Embryonic facial prominence (tissue), 1 donor: Measurements from ENCODE around the gene C1orf216.
A peak's percentile ranks its signal among the peaks of the same experiment; 100 is the strongest.
"Not testable (repeated sequence)": the region's sequence is repeated elsewhere in the genome, so short reads cannot be mapped to it uniquely, and the experiment has no call there.

Experiments used
- DNase-seq: peaks from one replicate; pipeline ENCODE4 v3.0.0-alpha.2; 2016; ENCODE audit errors: extremely low spot score

Gene C1orf216

GRCh38 chr1:35718492-35719336, at the start of gene C1orf216:
C1orf216 (minus strand) TSS chr1:35718884; CDS start chr1:35716321, 2,563 bp downstream.
- DNase-seq, result peak; percentile 19

GRCh38 chr1:35764283-35764682, 45.6 kb upstream of the C1orf216 start:
- no peak for DNase-seq

GRCh38 chr1:35763201-35763600, 44.5 kb upstream of the C1orf216 start:
- no peak for DNase-seq

- no peak for DNase-seq
Observed at GRCh38 chr1:35762141-35762540, 43.5 kb upstream of the C1orf216 start.

- no peak for DNase-seq
Observed at GRCh38 chr1:35756064-35756463, 37.4 kb upstream of the C1orf216 start.

- DNase-seq, result no peak
Observed at GRCh38 chr1:35753626-35754260, 35.1 kb upstream of the C1orf216 start.

GRCh38 chr1:35748326-35748725, 29.6 kb upstream of the C1orf216 start:
- DNase-seq, result no peak

GRCh38 chr1:35745124-35745730, 26.5 kb upstream of the C1orf216 start:
- no peak for DNase-seq

GRCh38 chr1:35737120-35737519, 18.4 kb upstream of the C1orf216 start:
- DNase-seq, result no peak

- DNase-seq, result no peak
Observed at GRCh38 chr1:35727434-35728040, 8.9 kb upstream of the C1orf216 start.

- peak; percentile 48 for DNase-seq
Observed at GRCh38 chr1:35726450-35727433, 8.1 kb upstream of the C1orf216 start.

- DNase-seq, result no peak
Observed at GRCh38 chr1:35725596-35725995, 6.9 kb upstream of the C1orf216 start.

GRCh38 chr1:35717911-35718476, 690 bp downstream of the C1orf216 start:
- DNase-seq, result no peak

- no peak for DNase-seq
Observed at GRCh38 chr1:35715568-35716002, 3.1 kb downstream of the C1orf216 start.

- no peak for DNase-seq
Observed at GRCh38 chr1:35714921-35715567, 3.6 kb downstream of the C1orf216 start.

GRCh38 chr1:35711098-35711497, 7.6 kb downstream of the C1orf216 start:
- DNase-seq, result not testable (repeated sequence)

- no peak for DNase-seq
Observed at GRCh38 chr1:35708952-35709351, 9.7 kb downstream of the C1orf216 start.

- DNase-seq, result no peak
Observed at GRCh38 chr1:35708441-35708921, 10.2 kb downstream of the C1orf216 start.

GRCh38 chr1:35707601-35708440, 10.9 kb downstream of the C1orf216 start:
- DNase-seq, result no peak
